ENCODE results near the gene CPVL.

GRCh38 chr7:28958980-28959347 lies 187.4 kb downstream of the CPVL start:
- TF ChIP-seq CTCF (IDR thresholded peaks at IDR 0.05; ENCODE audit: control extremely low read depth in 1 of 3, insufficient read depth in 1 of 3, low read depth in 1 of 3, low read length in 3 of 3) (no peak), TEAD4 (IDR thresholded peaks at IDR 0.05; ENCODE audit: low read depth, low read length) (no peak), MAX (IDR thresholded peaks at IDR 0.05) (no peak), ASH2L (IDR thresholded peaks at IDR 0.05; ENCODE audit: low read length) (no peak), EZH2 (IDR thresholded peaks at IDR 0.05; ENCODE audit: low read depth, low read length, severe bottlenecking) (no peak), CEBPB (IDR thresholded peaks at IDR 0.05; ENCODE audit: low read depth, low read length) (no peak), ATF2 (IDR thresholded peaks at IDR 0.05; ENCODE audit: low read length) (no peak), CBX5 (IDR thresholded peaks at IDR 0.05; ENCODE audit: low read depth, low read length) (no peak), POLR2A (IDR thresholded peaks at IDR 0.05; ENCODE audit: control extremely low read depth in 1 of 2, low read depth in 2 of 2, low read length in 2 of 2) (no peak), YY1 (IDR thresholded peaks at IDR 0.05; ENCODE audit: low read depth, low read length) (no peak)

All from H1 (cell line).